ENCODE measurements around the gene MED16.

- TF ChIP-seq SIN3A (IDR thresholded peaks at IDR 0.05; ENCODE audit: borderline replicate concordance, insufficient read depth, low read length), result no peak
- no peak for TF ChIP-seq POLR2AphosphoS5 (IDR thresholded peaks at IDR 0.05; ENCODE audit: low read depth, low read length)
- TF ChIP-seq REST (IDR thresholded peaks at IDR 0.05; ENCODE audit: insufficient read depth in 1 of 2, low read depth in 2 of 2, low read length in 2 of 2), result no peak
- no peak for TF ChIP-seq TAF1 (IDR thresholded peaks at IDR 0.05; ENCODE audit: borderline replicate concordance, insufficient read depth, low read length)
These were observed 33.8 kb downstream of the MED16 start, which contains the start of gene CFD for GRCh38 chr19:858868-859843.

Measured in PFSK-1 (cell line).